Lower leg skin (tissue), 3 donors: ENCODE results near the gene SELL.

Experiments
- CTCF ChIP-seq, 3 donors: fragments of 450-650 bp; IDR thresholded peaks; one replicate each; pipeline ENCODE4 v1.5.1; 2016; ENCODE audit warnings: antibody characterized with exemption in 3 of 3, mild to moderate bottlenecking in 3 of 3, moderate library complexity in 2 of 3
- POLR2A ChIP-seq, 2 donors: fragments of 450-650 bp; IDR thresholded peaks; one replicate each; pipeline ENCODE4 v1.6.1; 2016 to 2017; ENCODE audit warnings: antibody characterized with exemption in 2 of 2, mild to moderate bottlenecking in 1 of 2, moderate library complexity in 1 of 2

GRCh38 chr1:169704797-169705196 is 6.6 kb downstream of the SELL start:
- TF ChIP-seq CTCF (IDR thresholded peaks at IDR 0.05) (no peak), POLR2A (IDR thresholded peaks at IDR 0.05) (no peak)
